GM12801 (cell line): ENCODE measurements around the gene MOSPD2.

Experiments used
- CTCF ChIP-seq: IDR thresholded peaks from one replicate; pipeline ENCODE4 v1.5.1; 2011; ENCODE audit warnings: control low read depth; ENCODE audit not compliant: insufficient read length; ENCODE audit errors: extremely low read depth

Gene MOSPD2

GRCh38 chrX:14913241-14913640 lies 40.0 kb downstream of the MOSPD2 start:
- TF ChIP-seq CTCF: no peak

- TF ChIP-seq CTCF: no peak
Observed at GRCh38 chrX:14915596-14915995, 42.4 kb downstream of the MOSPD2 start.

GRCh38 chrX:14916017-14916674 lies 42.9 kb downstream of the MOSPD2 start:
- no peak for TF ChIP-seq CTCF

GRCh38 chrX:14919407-14919806 lies 46.2 kb downstream of the MOSPD2 start:
- no peak for TF ChIP-seq CTCF

GRCh38 chrX:14920196-14920595 lies 47.0 kb downstream of the MOSPD2 start:
- no peak for TF ChIP-seq CTCF

- TF ChIP-seq CTCF: no peak
Observed at GRCh38 chrX:14922437-14922836, 49.2 kb downstream of the MOSPD2 start.

GRCh38 chrX:14923761-14924160 lies 50.5 kb downstream of the MOSPD2 start:
- TF ChIP-seq CTCF: no peak

- no peak for TF ChIP-seq CTCF
Observed at GRCh38 chrX:14926471-14926870, 53.2 kb downstream of the MOSPD2 start.
